ENCODE measurements around the gene MPEG1. TPM values are rescaled to one million over a fixed set of nuclear protein-coding genes. Genes with fewer than 3 reads are reported as not detected.

The MPEG1 gene
- total and polyA plus RNA-seq, 2 of the 13 experiments (the other 11 are each of a cell fraction or from before 2014, with no cell fraction given): not detected

GRCh38 chr11:59259047-59259446 is 46.3 kb upstream of the MPEG1 start:
- no peaks in the 10 kb centered on the region for H3K36me3 ChIP-seq (replicated peaks in 1 of 2; ENCODE audit: control insufficient read depth in 1 of 2, insufficient read depth in 2 of 2, low read length in 2 of 2)
- no TSS peak for BruUV-seq (replicated peaks)
- no peak overlapping the region for H3K9ac ChIP-seq (ENCODE audit: insufficient read depth, low read depth, low read length)
- ATAC-seq (no peak), DNase-seq (ENCODE audit: low spot score) (no peak), FAIRE-seq (no peak)
- no peak overlapping the region for H2AFZ ChIP-seq (ENCODE audit: low read length)
- H3K9me3 ChIP-seq (ENCODE audit: low read length): no peaks in the 10 kb centered on the region
- no peaks in the 10 kb centered on the region; a peak in 1 of 5 replicates for H3K27me3 ChIP-seq (ENCODE audit: control insufficient read depth in 1 of 2, insufficient read depth in 2 of 2, low read length in 2 of 2)
- ChIA-PET CTCF (ENCODE audit: low intra/inter-chr PET ratio, low total read pairs) (no interaction called here), POLR2A (no interaction called here)
- intact Hi-C loops (cut with micrococcal nuclease; ENCODE audit: unreplicated experiment) (no loop called here), in situ Hi-C loops (cut with HindIII; ENCODE audit: extremely low pct_ligation_motif_present, low pct_unique_long_range_greater_than_20kb) (no loop called here)
- 0% methylated on average over 3 of the region's 4 CpGs for WGBS (ENCODE audit: low lambda C conversion rate)
- no peak overlapping the region for H3K4me3 ChIP-seq (replicated peaks in 1 of 3; ENCODE audit: insufficient read depth in 1 of 3, low read depth in 2 of 3, low read length in 3 of 3)
- H3K4me2 ChIP-seq (ENCODE audit: low read depth, low read length): no peak overlapping the region
- no peaks in the 10 kb centered on the region for H3K4me1 ChIP-seq (ENCODE audit: insufficient read depth, low read length)
- no peaks in the 10 kb centered on the region for H3K79me2 ChIP-seq (ENCODE audit: insufficient read depth, low read length)
- no peaks in the 10 kb centered on the region for H4K20me1 ChIP-seq (ENCODE audit: insufficient read depth, low read length)
- H3K27ac ChIP-seq (ENCODE audit: extremely low read length, insufficient read depth, low read length): no peak overlapping the region
- TF ChIP-seq NFE2 (CRISPR knock-in tag; IDR thresholded peaks at IDR 0.05) (no peak), MZF1 (CRISPR knock-in tag; IDR thresholded peaks at IDR 0.05; ENCODE audit: borderline replicate concordance) (no peak), GTF2F1 (IDR thresholded peaks at IDR 0.05; ENCODE audit: low read length) (no peak), ZNF460 (CRISPR knock-in tag; IDR thresholded peaks at IDR 0.05; ENCODE audit: borderline replicate concordance) (no peak), ZNF567 (CRISPR knock-in tag; IDR thresholded peaks at IDR 0.05; ENCODE audit: borderline replicate concordance) (no peak), JUND (CRISPR knock-in tag; IDR thresholded peaks at IDR 0.05) (no peak), NFE2L1 (CRISPR knock-in tag; IDR thresholded peaks at IDR 0.05; ENCODE audit: borderline replicate concordance) (no peak)
- TF ChIP-seq, protein P1, sequence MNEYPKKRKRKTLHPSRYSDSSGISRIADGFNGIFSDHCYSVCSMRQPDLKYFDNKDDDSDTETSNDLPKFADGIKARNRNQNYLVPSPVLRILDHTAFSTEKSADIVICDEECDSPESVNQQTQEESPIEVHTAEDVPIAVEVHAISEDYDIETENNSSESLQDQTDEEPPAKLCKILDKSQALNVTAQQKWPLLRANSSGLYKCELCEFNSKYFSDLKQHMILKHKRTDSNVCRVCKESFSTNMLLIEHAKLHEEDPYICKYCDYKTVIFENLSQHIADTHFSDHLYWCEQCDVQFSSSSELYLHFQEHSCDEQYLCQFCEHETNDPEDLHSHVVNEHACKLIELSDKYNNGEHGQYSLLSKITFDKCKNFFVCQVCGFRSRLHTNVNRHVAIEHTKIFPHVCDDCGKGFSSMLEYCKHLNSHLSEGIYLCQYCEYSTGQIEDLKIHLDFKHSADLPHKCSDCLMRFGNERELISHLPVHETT (CRISPR knock-in tag; conservative IDR thresholded peaks at IDR 0.05): no peak

GRCh38 chr11:59255281-59255680 is 42.6 kb upstream of the MPEG1 start:
- Histone ChIP-seq H3K4me3 (replicated peaks in 1 of 3; ENCODE audit: insufficient read depth in 1 of 3, low read depth in 2 of 3, low read length in 3 of 3) (no peak overlapping the region), H3K27me3 (ENCODE audit: control insufficient read depth in 1 of 2, insufficient read depth in 2 of 2, low read length in 2 of 2) (no peaks in the 10 kb centered on the region; a peak in 1 of 5 replicates), H2AFZ (ENCODE audit: low read length) (no peak overlapping the region), H3K36me3 (replicated peaks in 1 of 2; ENCODE audit: control insufficient read depth in 1 of 2, insufficient read depth in 2 of 2, low read length in 2 of 2) (no peaks in the 10 kb centered on the region), H3K27ac (ENCODE audit: extremely low read length, insufficient read depth, low read length) (no peak overlapping the region), H3K4me2 (ENCODE audit: low read depth, low read length) (no peak overlapping the region), H3K79me2 (ENCODE audit: insufficient read depth, low read length) (no peaks in the 10 kb centered on the region), H3K4me1 (ENCODE audit: insufficient read depth, low read length) (no peaks in the 10 kb centered on the region), H3K9ac (ENCODE audit: insufficient read depth, low read depth, low read length) (no peak overlapping the region), H3K9me3 (ENCODE audit: low read length) (no peaks in the 10 kb centered on the region), H4K20me1 (ENCODE audit: insufficient read depth, low read length) (no peaks in the 10 kb centered on the region)
- WGBS (ENCODE audit: low lambda C conversion rate): 40% methylated on average over 8 of the region's 8 CpGs
- in situ Hi-C loops (cut with HindIII; ENCODE audit: extremely low pct_ligation_motif_present, low pct_unique_long_range_greater_than_20kb): no loop called here
- ChIA-PET CTCF (ENCODE audit: low intra/inter-chr PET ratio, low total read pairs) (no interaction called here), POLR2A (no interaction called here)
- BruUV-seq (replicated peaks): no TSS peak
- intact Hi-C loops (cut with micrococcal nuclease; ENCODE audit: unreplicated experiment): no loop called here
- no peak for DNase-seq (ENCODE audit: low spot score)
- FAIRE-seq: no peak
- ATAC-seq: no peak
- TF ChIP-seq TGIF2 (CRISPR knock-in tag; IDR thresholded peaks at IDR 0.05) (no peak), PCBP2 (optimal IDR thresholded peaks at IDR 0.05; ENCODE audit: low read depth, low read length, poor library complexity, severe bottlenecking) (no peak), KMT2B (CRISPR knock-in tag; IDR thresholded peaks at IDR 0.05) (no peak), FLYWCH1 (CRISPR knock-in tag; IDR thresholded peaks at IDR 0.05) (no peak), HNRNPH1 (optimal IDR thresholded peaks at IDR 0.05; ENCODE audit: low read depth, low read length) (no peak), MEIS1 (CRISPR knock-in tag; IDR thresholded peaks at IDR 0.05; ENCODE audit: borderline replicate concordance) (no peak), MZF1 (CRISPR knock-in tag; IDR thresholded peaks at IDR 0.05; ENCODE audit: borderline replicate concordance) (no peak), NR2F6 (IDR thresholded peaks at IDR 0.05) (no peak), NR2F6 (CRISPR knock-in tag; IDR thresholded peaks at IDR 0.05) (no peak), ZNF232 (CRISPR knock-in tag; IDR thresholded peaks at IDR 0.05; ENCODE audit: borderline replicate concordance) (no peak), SMARCC2 (IDR thresholded peaks at IDR 0.05) (no peak)
- TF ChIP-seq, protein P2, sequence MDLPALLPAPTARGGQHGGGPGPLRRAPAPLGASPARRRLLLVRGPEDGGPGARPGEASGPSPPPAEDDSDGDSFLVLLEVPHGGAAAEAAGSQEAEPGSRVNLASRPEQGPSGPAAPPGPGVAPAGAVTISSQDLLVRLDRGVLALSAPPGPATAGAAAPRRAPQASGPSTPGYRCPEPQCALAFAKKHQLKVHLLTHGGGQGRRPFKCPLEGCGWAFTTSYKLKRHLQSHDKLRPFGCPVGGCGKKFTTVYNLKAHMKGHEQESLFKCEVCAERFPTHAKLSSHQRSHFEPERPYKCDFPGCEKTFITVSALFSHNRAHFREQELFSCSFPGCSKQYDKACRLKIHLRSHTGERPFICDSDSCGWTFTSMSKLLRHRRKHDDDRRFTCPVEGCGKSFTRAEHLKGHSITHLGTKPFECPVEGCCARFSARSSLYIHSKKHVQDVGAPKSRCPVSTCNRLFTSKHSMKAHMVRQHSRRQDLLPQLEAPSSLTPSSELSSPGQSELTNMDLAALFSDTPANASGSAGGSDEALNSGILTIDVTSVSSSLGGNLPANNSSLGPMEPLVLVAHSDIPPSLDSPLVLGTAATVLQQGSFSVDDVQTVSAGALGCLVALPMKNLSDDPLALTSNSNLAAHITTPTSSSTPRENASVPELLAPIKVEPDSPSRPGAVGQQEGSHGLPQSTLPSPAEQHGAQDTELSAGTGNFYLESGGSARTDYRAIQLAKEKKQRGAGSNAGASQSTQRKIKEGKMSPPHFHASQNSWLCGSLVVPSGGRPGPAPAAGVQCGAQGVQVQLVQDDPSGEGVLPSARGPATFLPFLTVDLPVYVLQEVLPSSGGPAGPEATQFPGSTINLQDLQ (CRISPR knock-in tag; IDR thresholded peaks at IDR 0.05): no peak

Measured in HepG2 (cell line).